HG03575 (cell line): Measurements from ENCODE around the gene BAK1.

Source experiments
- ATAC-seq: cut with Tn5 transposase; IDR thresholded peaks from one replicate; pipeline ENCODE4 v1.9.1; 2021; ENCODE audit not compliant: unreplicated experiment, insufficient number of reproducible peaks, low FRiP score; ENCODE audit errors: extremely low read depth

The BAK1 gene

GRCh38 chr6:33579828-33580714, at the start of gene BAK1:
TSS of gene BAK1 (minus strand) at chr6:33580276. CDS start at chr6:33577604, 2,672 bp downstream.
- ATAC-seq = no peak

- ATAC-seq = no peak
Measured at GRCh38 chr6:33628401-33628964, 48.4 kb upstream of the BAK1 start.

GRCh38 chr6:33627876-33628275, 47.8 kb upstream of the BAK1 start:
- no peak for ATAC-seq

GRCh38 chr6:33624856-33625255, 44.8 kb upstream of the BAK1 start:
- ATAC-seq = no peak

GRCh38 chr6:33623895-33624381, 43.9 kb upstream of the BAK1 start:
- no peak for ATAC-seq

GRCh38 chr6:33622456-33623431, 42.7 kb upstream of the BAK1 start:
- ATAC-seq = no peak

GRCh38 chr6:33621711-33622388, 41.8 kb upstream of the BAK1 start:
- no peak for ATAC-seq

- ATAC-seq = no peak
Measured at GRCh38 chr6:33620856-33621710, 41.0 kb upstream of the BAK1 start, which contains the start of gene ITPR3. TSS of gene ITPR3 (plus strand) at chr6:33621322. CDS start at chr6:33621603, 281 bp downstream.

GRCh38 chr6:33620158-33620855, 40.2 kb upstream of the BAK1 start:
- no peak for ATAC-seq

GRCh38 chr6:33619166-33619840, 39.2 kb upstream of the BAK1 start:
- ATAC-seq = no peak

- ATAC-seq = no peak
Measured at GRCh38 chr6:33616913-33617312, 36.8 kb upstream of the BAK1 start.

GRCh38 chr6:33616113-33616512, 36.0 kb upstream of the BAK1 start:
- ATAC-seq = no peak

GRCh38 chr6:33613795-33614168, 33.7 kb upstream of the BAK1 start:
- ATAC-seq = no peak

GRCh38 chr6:33613146-33613794, 33.2 kb upstream of the BAK1 start:
- ATAC-seq = no peak

GRCh38 chr6:33610779-33611732, 31.0 kb upstream of the BAK1 start:
- ATAC-seq = no peak
